ENCODE data around the gene FSCN2. TPM values are rescaled to one million over a fixed set of nuclear protein-coding genes. Genes with fewer than 3 reads are reported as not detected.

The FSCN2 gene
- total and polyA plus RNA-seq, 2 donors from 2014 or later = 0.26 to 3.8 TPM

GRCh38 chr17:81553616-81554181 is 25.5 kb downstream of the FSCN2 start:
- intact Hi-C loops (cut with DNase I) = no loop called here
- H3K27me3 ChIP-seq (ENCODE audit: control insufficient read depth, insufficient read depth, low read length) = no peaks in the 10 kb centered on the region
- H3K4me1 ChIP-seq (ENCODE audit: control insufficient read depth in 2 of 3, insufficient read depth in 2 of 3, low read depth in 1 of 3, low read length in 3 of 3) = peaks cover 0 to 20% (median 16%) of the 10 kb centered on the region in 3 donors
- TF ChIP-seq CTCF (IDR thresholded peaks at IDR 0.05; ENCODE audit: borderline replicate concordance, extremely low read depth, insufficient read depth) = no peak
- peak overlapping the region; percentile 34 to 44 for H3K27ac ChIP-seq (ENCODE audit: low read depth in 2 of 2, low read length in 2 of 2)
- H3K9ac ChIP-seq (ENCODE audit: low read length in 3 of 3) = peak overlapping the region in 2 of 3 donors; percentile 27 to 44
- peak overlapping the region; percentile 38 to 79 (median 75) for H3K4me3 ChIP-seq (ENCODE audit: low read length in 3 of 3)
- H3K9me3 ChIP-seq (ENCODE audit: control insufficient read depth in 2 of 3, insufficient read depth in 1 of 3, low read length in 3 of 3) = no peaks in the 10 kb centered on the region
- DNase-seq (peak in 3 of 5 donors; percentile 50 to 83 (median 69)), FAIRE-seq (no peak)
- H3K36me3 ChIP-seq (ENCODE audit: control insufficient read depth in 2 of 3, insufficient read depth in 3 of 3, low read length in 3 of 3) = peaks cover 0 to 6% (median 5%) of the 10 kb centered on the region in 3 donors

GRCh38 chr17:81556175-81556691 is 28.1 kb downstream of the FSCN2 start:
- peaks cover 3 to 21% (median 8%) of the 10 kb centered on the region in 3 donors for H3K36me3 ChIP-seq (ENCODE audit: control insufficient read depth in 2 of 3, insufficient read depth in 3 of 3, low read length in 3 of 3)
- DNase-seq (peak in 1 of 5 donors; percentile 53), FAIRE-seq (no peak)
- no peak for TF ChIP-seq CTCF (IDR thresholded peaks at IDR 0.05; ENCODE audit: borderline replicate concordance, extremely low read depth, insufficient read depth)
- H3K27ac ChIP-seq (ENCODE audit: low read depth in 2 of 2, low read length in 2 of 2) = no peak overlapping the region
- no peaks in the 10 kb centered on the region for H3K27me3 ChIP-seq (ENCODE audit: control insufficient read depth, insufficient read depth, low read length)
- no peak overlapping the region for H3K9ac ChIP-seq (ENCODE audit: low read length in 3 of 3)
- intact Hi-C loops (cut with DNase I) = no loop called here
- H3K9me3 ChIP-seq (ENCODE audit: control insufficient read depth in 2 of 3, insufficient read depth in 1 of 3, low read length in 3 of 3) = no peaks in the 10 kb centered on the region
- no peak overlapping the region for H3K4me3 ChIP-seq (ENCODE audit: low read length in 3 of 3)
- H3K4me1 ChIP-seq (ENCODE audit: control insufficient read depth in 2 of 3, insufficient read depth in 2 of 3, low read depth in 1 of 3, low read length in 3 of 3) = peaks cover 0 to 14% (median 13%) of the 10 kb centered on the region in 3 donors

- intact Hi-C loops (cut with DNase I) = no loop called here
Measured at GRCh38 chr17:81556863-81557262, 28.7 kb downstream of the FSCN2 start.

More at GRCh38 chr17:81556863-81557262, 28.7 kb downstream of the FSCN2 start:
- Histone ChIP-seq H3K4me3 (ENCODE audit: low read length in 3 of 3) (no peak overlapping the region), H3K9ac (ENCODE audit: low read length in 3 of 3) (no peak overlapping the region), H3K27me3 (ENCODE audit: control insufficient read depth, insufficient read depth, low read length) (no peaks in the 10 kb centered on the region), H3K9me3 (ENCODE audit: control insufficient read depth in 2 of 3, insufficient read depth in 1 of 3, low read length in 3 of 3) (no peaks in the 10 kb centered on the region), H3K4me1 (ENCODE audit: control insufficient read depth in 2 of 3, insufficient read depth in 2 of 3, low read depth in 1 of 3, low read length in 3 of 3) (peaks cover 0 to 13% (median 10%) of the 10 kb centered on the region in 3 donors), H3K36me3 (ENCODE audit: control insufficient read depth in 2 of 3, insufficient read depth in 3 of 3, low read length in 3 of 3) (peaks cover 3 to 25% (median 8%) of the 10 kb centered on the region in 3 donors), H3K27ac (ENCODE audit: low read depth in 2 of 2, low read length in 2 of 2) (no peak overlapping the region)
- FAIRE-seq (no peak), DNase-seq (peak in 1 of 5 donors; percentile 56)
- no peak for TF ChIP-seq CTCF (IDR thresholded peaks at IDR 0.05; ENCODE audit: borderline replicate concordance, extremely low read depth, insufficient read depth)

Measured in kidney (tissue), 14 donors.